HG03460 (cell line): Measurements from ENCODE around the gene RAB18.
A peak's percentile ranks its signal among the peaks of the same experiment; 100 is the strongest.
"Not testable (repeated sequence)": the region's sequence is repeated elsewhere in the genome, so short reads cannot be mapped to it uniquely, and the experiment has no call there.

Experiments used
- ATAC-seq: cut with Tn5 transposase; IDR thresholded peaks from one replicate; pipeline ENCODE4 v1.9.1; 2021; ENCODE audit not compliant: unreplicated experiment

Gene RAB18

DNA sequence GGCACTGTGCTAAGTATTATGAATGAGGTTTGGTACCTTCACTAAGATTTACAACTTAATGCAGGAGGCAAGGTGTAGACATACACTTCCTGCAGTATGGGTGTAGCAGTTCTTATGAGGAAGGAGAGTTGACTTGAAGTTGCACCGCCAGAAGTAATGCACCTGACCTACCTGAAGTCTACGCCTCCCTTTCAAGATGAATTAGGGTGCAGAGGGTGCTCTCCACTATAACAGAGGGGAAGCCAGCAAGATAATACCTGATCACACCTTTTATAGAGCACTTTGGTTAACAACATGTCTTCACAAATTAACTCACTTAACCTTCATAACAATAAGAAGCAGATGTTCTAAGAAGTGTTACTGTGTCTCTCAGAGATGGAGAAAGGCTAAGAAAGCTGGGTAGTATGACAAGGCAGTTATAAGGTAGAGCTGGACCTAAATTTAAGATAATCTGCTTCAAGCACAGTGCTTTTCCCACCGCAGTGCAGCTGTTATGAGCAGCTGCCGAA lies 552 bp upstream of the RAB18 start:
- ATAC-seq, result no peak

DNA sequence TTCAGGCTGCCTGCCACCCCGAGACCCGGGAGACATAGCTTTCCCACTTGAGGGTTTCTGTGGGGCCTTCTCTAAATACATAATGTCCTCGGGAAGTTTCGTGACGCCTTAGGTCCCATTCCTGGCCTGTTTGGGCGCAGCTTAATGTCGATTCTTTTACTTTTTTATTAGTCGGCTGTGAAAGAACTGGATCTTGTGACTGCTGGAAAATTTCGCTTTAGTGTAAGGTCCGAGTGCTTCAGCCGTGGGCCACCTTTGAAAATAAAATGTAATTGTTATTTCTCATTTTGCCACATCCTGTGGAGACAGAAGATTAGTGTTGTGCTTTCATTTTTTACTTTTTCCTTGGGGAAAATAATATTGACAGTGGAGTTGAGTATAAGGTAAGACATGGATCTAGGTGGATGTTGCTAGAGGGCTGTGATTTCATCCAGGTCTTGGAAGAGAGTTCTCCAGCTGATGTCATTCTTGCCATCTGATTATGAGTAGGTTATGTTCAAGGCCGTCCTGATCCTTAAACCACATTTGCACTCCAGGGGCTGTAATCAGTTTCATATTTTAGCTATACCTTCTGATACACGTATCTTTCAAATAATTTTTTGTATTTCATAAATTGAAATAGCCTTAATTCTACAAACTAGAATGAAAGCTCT lies 830 bp downstream of the RAB18 start:
- ATAC-seq, result no peak

DNA sequence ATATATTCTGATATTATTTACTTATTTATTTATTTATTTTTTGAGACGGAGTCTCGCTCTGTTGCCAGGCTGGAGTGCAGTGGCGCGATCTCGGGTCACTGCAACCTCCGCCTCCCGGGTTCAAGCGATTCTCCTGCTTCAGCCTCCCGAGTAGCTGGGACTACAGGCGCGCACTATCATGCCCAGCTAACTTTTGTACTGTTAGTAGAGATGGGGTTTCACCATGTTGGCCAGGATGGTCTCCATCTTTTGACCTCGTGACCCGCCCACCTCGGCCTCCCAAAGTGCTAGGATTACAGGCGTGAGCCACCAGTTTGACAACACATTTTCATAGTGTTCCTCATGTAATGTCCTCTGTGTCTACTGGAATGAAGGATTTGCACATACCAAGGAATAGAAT lies 1.4 kb downstream of the RAB18 start:
- ATAC-seq, result not testable (repeated sequence)

DNA sequence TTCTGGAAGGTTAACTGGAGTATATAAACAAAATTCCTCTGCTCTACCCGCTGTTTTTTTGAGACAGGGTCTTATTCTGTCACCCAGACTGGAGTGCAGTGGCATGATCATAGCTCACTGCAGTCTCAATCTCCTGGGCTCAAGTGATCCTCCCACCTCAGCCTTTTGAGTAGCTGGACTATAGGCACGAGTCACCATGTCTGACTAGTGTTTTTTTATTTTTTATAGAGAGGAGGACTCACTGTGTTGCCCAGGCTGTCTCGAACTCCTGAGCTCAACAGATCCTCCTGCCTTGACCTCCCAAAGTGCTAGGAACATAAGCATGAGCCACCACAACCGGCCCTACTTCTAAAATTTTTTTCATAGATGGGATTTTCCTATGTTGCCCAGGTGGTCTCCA lies 2.2 kb downstream of the RAB18 start:
- ATAC-seq, result no peak

DNA sequence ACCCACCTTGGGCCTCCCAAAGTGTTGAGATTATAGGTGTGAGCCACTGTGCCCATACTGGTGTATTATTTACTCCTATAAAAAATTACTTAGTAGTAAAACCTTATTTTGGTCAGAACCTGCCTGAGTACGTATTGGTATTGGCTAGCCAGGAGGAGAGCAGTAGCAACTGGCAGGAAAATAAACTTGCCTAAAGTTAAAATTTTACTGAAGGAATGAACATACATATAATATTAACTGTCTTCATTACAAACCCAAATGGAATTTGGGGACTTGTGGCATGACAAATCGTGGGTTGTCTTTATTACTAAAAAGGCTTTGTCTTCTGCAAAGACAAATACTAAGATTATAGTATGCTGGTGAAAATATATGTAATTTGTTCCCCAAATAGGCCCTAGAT lies 8.4 kb downstream of the RAB18 start:
- no peak for ATAC-seq

DNA sequence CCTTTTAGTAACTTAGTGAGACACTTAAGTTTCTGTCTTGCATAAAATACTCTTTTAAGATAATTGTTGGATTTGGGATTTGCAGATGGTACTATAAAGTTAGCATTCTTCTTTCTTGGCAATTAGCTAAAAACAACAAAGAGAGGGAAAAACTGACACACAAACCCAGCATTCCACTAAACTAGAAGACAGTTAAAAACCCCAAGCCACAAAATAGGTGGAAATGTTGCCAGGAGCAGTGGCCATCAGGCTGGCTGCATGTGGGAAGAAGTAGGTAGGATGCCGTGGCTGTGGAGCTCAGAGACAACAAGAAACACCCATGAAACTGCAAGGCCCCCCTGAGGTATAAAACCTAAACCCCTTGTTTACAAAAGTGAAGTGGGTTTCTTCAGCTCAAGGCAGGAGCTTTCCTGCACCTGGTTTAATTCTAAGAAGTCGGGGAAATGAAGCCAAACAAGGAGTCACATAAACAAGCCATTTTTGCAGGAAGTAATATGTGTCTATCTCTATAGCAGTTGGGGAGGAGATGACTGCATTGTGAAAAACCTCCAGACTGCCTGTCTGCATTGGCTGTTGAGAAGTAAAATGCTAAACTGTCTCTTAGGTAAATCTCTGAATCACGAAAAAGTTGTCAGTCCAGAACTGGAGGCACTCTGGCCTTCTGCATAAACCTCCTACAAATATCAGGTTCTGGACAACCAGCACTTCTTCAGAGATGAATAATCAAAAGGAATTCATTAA lies 9.5 kb downstream of the RAB18 start:
- no peak for ATAC-seq

DNA sequence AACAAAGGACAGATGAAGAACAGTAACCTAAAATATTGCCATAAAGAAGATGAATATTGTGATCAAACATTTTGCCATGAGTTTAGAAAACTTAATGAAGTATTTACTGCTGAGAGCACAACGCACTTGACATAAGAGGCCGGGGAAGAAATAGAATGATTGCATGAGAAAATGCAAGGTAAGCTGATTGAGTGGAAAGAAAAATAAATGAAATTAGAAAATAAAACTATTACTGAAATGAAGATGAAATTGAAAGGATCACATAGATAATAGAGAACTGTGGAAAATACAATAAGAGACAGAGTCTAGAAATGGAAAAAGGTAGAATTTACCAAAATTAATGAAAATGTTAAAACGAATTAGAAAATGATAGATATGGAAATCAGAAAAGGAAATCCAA lies 10.1 kb downstream of the RAB18 start:
- ATAC-seq, result no peak

DNA sequence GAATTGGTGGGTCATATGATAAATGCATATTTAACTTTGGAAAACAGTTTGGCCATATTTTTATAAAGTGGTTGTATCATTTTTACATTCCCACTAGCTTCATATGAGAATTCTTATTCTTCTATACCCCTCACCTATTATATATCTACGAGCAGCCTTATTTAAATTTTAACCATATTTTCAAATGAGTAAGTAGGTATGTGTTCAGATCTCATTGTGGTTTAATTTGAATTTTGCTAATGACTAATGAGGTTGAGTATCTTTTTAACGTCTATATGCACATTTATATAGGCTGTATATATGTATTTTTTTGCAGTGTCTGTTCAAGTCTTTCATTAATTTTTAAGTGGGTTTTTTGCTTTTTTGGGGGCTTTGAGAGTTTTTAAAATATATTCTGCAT lies 14.2 kb downstream of the RAB18 start:
- ATAC-seq, result no peak

DNA sequence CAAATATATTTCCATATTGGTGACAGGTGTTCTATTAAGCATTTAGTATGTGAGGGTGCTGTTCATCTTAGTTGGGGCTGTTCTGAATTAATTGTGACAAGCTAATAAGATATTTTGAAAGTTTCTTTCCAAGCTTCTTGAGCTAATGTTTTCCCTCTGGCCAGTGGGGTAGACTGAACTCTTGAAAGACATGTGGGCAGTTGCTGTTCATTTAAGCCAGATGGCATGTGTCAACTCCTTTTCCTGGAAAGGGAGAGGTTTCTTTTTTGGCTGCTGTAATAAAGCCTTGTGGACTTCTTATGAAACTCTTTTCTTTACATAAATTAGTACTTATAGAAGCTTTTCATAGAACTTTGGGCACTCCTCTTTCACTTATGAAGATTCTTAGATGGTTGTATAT lies 21.7 kb downstream of the RAB18 start:
- no peak for ATAC-seq

DNA sequence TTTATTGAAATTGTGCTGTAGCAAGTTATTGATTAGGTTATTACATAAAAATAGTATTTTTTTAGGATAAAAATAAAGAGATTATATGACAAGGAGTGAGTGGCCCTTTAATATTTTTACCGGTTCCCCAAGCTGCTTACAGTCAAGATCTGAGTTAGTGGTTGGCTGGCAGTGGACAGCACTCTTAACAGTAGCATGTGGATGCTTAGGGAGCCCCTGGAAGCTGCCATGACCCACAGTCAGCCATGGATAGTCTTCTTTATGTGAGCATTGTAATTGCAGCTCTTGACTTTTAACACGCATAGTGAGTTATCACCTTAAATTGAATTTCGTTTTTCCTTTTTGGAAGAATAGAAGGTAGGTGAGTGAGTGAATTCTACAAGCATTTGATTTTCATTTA lies 22.1 kb downstream of the RAB18 start:
- no peak for ATAC-seq

DNA sequence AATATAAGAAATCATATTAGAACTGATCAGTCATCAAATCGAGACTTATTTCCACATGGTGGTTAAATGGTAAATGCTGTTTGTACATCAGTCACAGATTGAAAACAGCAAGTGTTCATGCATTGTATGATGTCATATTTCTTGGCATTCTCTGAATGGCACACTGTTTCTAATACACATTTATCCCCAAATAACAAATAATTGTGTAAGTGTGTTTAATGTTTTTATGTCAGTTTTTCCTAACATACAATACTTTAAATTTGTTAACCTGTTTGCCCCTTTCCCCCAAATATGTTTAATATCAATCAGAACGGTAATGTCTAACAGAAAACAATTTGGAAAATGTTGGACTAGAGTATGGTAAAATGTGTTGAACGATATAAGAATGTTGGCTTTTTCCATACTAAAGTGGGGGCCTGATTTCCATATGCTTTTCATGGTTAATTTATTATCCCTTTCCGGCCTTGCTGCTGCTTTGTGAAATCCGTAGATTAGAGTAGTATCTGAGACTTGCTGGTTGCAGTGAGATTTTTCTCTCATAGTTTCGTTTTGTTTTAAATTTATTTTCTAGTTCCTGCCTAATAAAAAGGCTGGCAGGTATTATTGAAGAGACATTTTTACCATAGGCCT lies 23.7 kb downstream of the RAB18 start:
- no peak for ATAC-seq

DNA sequence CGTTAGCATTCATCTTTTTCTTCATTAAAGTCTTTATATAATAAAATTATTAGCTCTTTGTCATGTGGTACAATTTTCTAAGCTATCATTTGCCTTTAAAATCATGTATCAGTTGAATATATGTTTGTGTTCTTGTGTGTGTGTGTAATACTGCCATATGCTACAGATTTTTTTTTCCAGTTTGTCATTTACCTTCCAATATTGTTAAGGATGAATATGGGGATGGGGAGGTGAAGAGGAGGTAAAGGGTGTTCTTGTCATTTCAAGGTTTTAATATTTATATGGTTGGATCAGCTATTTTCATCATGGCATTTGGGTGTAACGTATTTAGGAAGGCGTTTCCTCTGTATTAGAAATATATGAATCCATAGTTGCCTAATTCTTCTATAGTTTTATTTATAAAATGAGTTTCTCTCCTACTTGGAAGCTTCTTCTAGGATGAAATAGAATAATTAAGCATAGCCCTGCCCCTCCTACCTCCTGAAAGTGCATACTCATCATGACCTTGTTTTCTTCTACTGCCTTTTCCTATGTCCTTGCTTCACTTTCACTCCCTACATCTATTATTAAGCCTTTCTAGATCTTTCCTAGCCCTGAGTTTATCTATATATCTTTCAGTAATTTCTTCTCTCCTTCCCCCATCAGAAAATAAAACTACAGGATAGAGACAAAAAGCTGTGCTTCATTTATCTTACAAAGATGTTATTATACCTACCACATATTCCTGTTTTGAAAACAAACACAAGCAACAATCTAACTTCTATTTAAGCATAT lies 25.1 kb downstream of the RAB18 start:
- ATAC-seq, result no peak

DNA sequence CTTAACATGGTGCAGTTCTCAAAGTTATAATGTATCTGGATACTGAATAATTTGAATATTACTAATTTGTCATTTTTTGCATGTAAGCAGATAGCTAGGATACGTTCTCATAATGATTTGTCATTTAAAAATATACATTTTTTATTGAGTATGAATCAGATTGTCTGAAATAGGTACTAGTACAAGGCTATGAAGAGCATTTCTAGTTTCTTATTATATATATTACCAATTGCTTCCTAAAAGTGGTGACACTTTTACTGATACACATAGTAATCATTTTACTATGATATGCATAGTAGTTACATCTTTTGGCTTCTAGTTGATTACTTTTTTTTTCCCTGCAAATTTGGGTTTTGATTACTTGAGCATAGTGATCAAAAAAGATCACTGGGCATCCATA lies 26.4 kb downstream of the RAB18 start:
- no peak for ATAC-seq

DNA sequence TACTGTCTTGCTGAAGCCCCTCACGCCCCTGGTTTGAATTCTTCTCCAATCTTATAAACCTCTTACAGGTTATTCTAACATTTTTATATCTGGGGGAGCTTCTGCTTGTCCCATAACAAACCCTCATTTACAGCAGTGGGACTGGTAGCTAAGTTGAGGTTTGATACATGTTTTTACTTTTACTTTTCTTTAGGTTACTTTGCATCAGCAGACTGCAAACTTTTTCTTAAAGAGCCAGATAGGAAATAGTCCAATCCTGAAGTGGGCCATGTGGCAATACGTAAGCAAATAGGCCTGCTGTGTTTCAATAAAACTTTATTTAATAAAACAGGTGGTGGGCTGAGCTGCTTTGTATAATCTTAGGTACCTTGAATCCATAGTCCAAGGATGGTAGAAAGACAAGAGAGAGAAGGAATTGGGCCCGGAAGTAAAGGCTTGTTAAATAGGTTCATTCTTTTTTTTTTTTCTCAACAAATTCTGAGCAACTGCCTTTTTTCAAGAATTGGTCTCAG lies 27.3 kb downstream of the RAB18 start:
- no peak for ATAC-seq

DNA sequence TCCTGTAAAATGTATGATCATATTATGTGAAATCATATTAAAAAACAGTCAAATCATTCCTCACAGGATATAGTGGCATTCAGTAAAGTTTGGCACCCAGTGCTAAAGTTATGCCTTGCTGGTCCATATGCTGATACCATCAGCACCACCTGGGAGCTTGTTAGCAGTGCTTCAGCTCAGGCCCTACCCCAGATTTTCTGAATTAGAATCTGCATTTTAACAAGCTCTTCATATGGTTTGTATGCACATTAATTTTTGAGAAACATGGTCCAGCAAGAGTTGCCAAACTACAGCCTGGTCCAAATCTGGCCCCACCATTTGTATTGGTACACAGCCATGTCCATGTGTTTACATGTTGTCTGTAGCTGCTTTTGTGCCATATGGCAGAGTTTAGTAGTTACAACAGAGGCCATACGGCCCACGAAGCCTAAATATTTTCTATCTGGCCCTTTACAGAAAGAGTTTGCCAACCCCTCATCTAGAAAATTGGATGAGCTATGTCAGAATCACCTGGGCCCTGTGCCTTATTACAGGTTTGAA lies 30.1 kb downstream of the RAB18 start:
- no peak for ATAC-seq

DNA sequence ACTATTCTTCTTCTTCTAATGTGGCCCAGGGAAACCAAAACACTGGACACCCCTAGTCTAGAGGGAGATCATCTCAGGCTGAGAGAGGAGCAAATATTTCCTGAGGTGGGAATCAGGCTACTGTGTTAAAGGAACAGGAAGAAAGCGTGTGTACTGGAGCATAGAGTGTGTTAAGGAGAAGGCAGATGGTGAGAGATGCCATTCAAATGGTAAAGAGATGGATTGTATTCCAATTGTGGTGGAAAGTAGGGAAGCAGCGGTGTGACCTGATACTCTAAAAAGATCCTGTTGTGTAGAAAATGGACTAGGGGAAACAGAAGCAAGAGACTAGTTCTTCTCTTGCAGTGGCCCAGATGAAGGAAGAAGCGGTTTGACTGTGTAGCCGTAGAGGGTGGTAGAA lies 31.2 kb downstream of the RAB18 start:
- ATAC-seq, result no peak

DNA sequence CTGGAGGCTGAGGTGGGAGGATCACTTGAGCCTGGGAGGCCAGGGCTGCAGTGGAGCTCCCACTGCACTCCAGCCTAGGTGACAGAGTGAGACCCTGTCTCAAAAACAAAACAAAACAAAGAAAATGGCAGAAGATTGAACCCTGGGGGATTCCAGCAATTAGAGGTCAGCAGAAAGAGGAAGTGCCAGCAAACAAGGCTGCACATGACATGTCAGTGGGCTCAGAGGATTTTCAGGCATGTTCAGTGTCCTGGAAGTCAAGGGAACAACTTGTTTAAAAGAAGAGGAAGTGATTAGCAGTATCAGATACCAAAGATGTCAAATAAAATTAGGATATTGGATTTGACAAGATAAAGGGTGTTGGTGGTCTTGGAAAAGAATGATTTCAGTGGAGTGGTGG lies 32.3 kb downstream of the RAB18 start:
- peak; percentile 59 for ATAC-seq

DNA sequence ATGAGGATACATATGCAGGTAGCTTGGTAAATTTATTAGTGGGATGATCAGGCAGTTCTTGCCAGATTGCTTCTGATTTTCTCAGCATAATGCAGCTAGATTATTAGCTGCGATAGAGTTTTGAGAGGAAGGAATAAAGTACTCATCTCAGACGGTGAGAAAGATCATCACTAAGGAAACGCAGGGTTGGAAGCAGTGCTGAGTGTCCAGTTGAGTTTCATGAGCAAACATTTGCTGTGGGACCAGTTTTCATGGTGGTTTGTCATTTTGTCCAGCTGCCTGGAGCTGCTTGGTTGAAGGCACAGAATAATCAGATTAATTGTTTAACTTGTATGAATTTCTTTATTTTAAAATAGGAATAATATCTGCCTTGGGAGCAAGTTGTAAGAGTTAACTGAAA lies 33.1 kb downstream of the RAB18 start:
- ATAC-seq, result no peak

DNA sequence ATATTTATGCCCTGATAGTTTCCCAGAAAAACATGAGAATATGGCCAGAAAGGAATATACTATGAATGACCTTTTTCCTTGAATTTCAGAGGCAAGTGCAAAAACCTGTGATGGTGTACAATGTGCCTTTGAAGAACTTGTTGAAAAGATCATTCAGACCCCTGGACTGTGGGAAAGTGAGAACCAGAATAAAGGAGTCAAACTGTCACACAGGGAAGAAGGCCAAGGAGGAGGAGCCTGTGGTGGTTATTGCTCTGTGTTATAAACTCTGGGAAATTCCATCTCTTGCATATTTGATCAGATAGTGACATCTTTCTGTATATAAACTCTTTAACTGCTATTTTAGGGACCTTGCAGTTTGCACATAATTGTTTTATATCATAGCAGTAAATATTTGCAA lies 33.7 kb downstream of the RAB18 start:
- no peak for ATAC-seq

DNA sequence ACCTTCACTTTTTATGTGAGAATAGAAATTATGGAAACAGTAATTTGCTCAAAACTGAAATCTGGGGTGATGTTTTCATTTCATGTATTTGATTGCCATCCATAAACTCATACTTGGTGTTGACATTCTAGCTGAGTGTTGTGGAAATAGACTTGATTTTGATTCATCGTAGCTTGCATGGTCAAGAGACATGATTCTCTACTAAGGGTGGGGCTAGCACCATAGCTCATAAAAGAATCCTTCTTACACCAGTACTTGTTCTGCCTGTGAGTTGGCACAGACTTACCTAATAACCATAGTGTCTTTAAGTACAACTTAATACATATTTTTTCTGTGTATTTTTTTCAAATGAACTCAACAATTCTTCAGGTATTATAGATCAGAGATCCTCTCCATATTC lies 36.6 kb downstream of the RAB18 start:
- no peak for ATAC-seq
